ENCODE results near the gene TENM4.

TENM4 gene

DNA sequence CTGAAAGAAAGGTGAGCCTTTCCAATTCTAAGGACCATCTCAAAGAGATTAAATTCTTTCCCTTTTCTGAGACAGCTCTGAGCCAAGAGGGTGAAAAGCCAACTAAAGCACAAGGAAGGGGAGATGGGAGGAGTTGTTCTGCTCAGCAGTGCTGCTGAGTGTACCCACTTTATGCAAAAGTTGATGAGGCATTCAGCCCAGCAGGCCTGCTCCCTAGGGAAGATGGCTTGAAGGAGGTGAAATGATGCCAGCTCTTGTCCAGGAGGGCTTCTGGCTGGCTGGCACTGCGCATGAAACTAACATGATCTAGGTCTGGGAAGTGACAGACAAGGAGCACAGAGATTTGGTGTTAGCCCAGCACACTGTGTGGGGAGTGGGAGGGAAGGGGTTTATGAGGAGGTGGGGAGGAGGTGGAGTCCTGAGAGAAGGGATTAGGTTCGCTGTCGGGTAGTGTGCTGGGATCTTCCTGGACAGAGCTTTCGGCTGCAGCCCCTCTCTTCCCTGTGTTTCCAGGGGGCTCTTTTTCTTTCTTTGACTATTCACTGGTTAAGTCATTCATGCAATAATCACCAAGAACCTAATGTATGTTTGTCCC is 640.6 kb downstream of the TENM4 start:
- Histone ChIP-seq H3K27ac (ENCODE audit: insufficient read depth, low read depth, low read length, poor library complexity, severe bottlenecking) (no peak overlapping the region), H3K27me3 (ENCODE audit: control insufficient read depth, insufficient read depth, low read length, poor library complexity, severe bottlenecking) (no peaks in the 10 kb centered on the region), H3K36me3 (ENCODE audit: control insufficient read depth, insufficient read depth, low read length) (peaks cover 12% of the 10 kb centered on the region), H3K9me3 (ENCODE audit: control insufficient read depth, low read length) (no peaks in the 10 kb centered on the region), H3K4me1 (ENCODE audit: control insufficient read depth, insufficient read depth, low read length) (peaks cover 32% of the 10 kb centered on the region), H3K4me3 (ENCODE audit: insufficient read depth, low read depth, low read length) (no peak overlapping the region)
- WGBS, 2 experiments, result 27 to 35% methylated on average over 4 of the region's 4 CpGs

DNA sequence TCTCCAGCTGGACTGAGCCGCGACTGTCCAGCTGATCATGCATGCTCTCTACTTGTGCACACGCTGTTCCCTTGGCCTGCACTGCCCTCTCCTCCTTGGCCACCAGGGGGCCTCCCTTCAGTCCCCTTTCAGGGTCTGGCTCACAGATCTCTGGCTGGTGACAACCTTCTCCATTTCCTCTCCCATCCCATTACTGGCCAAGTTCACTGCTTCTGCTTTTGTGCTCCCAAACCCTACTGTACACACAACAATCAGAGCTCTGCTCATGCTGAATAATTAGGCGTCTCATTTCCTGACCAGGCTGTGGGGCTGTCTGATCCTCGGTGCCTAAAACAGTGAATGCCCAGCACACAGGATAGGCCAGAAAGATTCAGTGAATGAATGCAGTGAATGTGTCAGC is 642.2 kb downstream of the TENM4 start:
- H3K27ac ChIP-seq (ENCODE audit: insufficient read depth, low read depth, low read length, poor library complexity, severe bottlenecking), result no peak overlapping the region
- H3K4me3 ChIP-seq (ENCODE audit: insufficient read depth, low read depth, low read length), result no peak overlapping the region
- 56 to 61% methylated on average over 5 of the region's 5 CpGs for WGBS, 2 experiments
- no peaks in the 10 kb centered on the region for H3K9me3 ChIP-seq (ENCODE audit: control insufficient read depth, low read length)
- no peaks in the 10 kb centered on the region for H3K27me3 ChIP-seq (ENCODE audit: control insufficient read depth, insufficient read depth, low read length, poor library complexity, severe bottlenecking)
- peaks cover 32% of the 10 kb centered on the region for H3K4me1 ChIP-seq (ENCODE audit: control insufficient read depth, insufficient read depth, low read length)
- peaks cover 12% of the 10 kb centered on the region for H3K36me3 ChIP-seq (ENCODE audit: control insufficient read depth, insufficient read depth, low read length)

- Histone ChIP-seq H3K27ac (ENCODE audit: insufficient read depth, low read depth, low read length, poor library complexity, severe bottlenecking) (no peak overlapping the region), H3K27me3 (ENCODE audit: control insufficient read depth, insufficient read depth, low read length, poor library complexity, severe bottlenecking) (no peaks in the 10 kb centered on the region), H3K4me1 (ENCODE audit: control insufficient read depth, insufficient read depth, low read length) (peaks cover 32% of the 10 kb centered on the region), H3K36me3 (ENCODE audit: control insufficient read depth, insufficient read depth, low read length) (peaks cover 12% of the 10 kb centered on the region), H3K4me3 (ENCODE audit: insufficient read depth, low read depth, low read length) (no peak overlapping the region), H3K9me3 (ENCODE audit: control insufficient read depth, low read length) (no peaks in the 10 kb centered on the region)
- WGBS, 2 experiments, result 91 to 98% methylated on average over 3 of the region's 3 CpGs
Observed at GRCh38 chr11:78797559-78797958, 643.3 kb downstream of the TENM4 start.

GRCh38 chr11:78796956-78797355 is 643.9 kb downstream of the TENM4 start:
- Histone ChIP-seq H3K27ac (ENCODE audit: insufficient read depth, low read depth, low read length, poor library complexity, severe bottlenecking) (no peak overlapping the region), H3K9me3 (ENCODE audit: control insufficient read depth, low read length) (no peaks in the 10 kb centered on the region), H3K27me3 (ENCODE audit: control insufficient read depth, insufficient read depth, low read length, poor library complexity, severe bottlenecking) (no peaks in the 10 kb centered on the region), H3K4me1 (ENCODE audit: control insufficient read depth, insufficient read depth, low read length) (peaks cover 25% of the 10 kb centered on the region), H3K36me3 (ENCODE audit: control insufficient read depth, insufficient read depth, low read length) (peaks cover 12% of the 10 kb centered on the region), H3K4me3 (ENCODE audit: insufficient read depth, low read depth, low read length) (no peak overlapping the region)
- WGBS, 2 experiments, result 93 to 100% methylated on average over 1 to 2 of the region's 2 CpGs

- H3K4me1 ChIP-seq (ENCODE audit: control insufficient read depth, insufficient read depth, low read length), result peaks cover 13% of the 10 kb centered on the region
- H3K36me3 ChIP-seq (ENCODE audit: control insufficient read depth, insufficient read depth, low read length), result peaks cover 12% of the 10 kb centered on the region
- no peaks in the 10 kb centered on the region for H3K9me3 ChIP-seq (ENCODE audit: control insufficient read depth, low read length)
- H3K27me3 ChIP-seq (ENCODE audit: control insufficient read depth, insufficient read depth, low read length, poor library complexity, severe bottlenecking), result no peaks in the 10 kb centered on the region
- no peak overlapping the region for H3K4me3 ChIP-seq (ENCODE audit: insufficient read depth, low read depth, low read length)
- H3K27ac ChIP-seq (ENCODE audit: insufficient read depth, low read depth, low read length, poor library complexity, severe bottlenecking), result no peak overlapping the region
- 92 to 98% methylated on average over 6 of the region's 6 CpGs for WGBS, 2 experiments
Observed at GRCh38 chr11:78795621-78796261, 645.1 kb downstream of the TENM4 start.

- H3K4me3 ChIP-seq (ENCODE audit: insufficient read depth, low read depth, low read length), result no peak overlapping the region
- no peaks in the 10 kb centered on the region for H3K4me1 ChIP-seq (ENCODE audit: control insufficient read depth, insufficient read depth, low read length)
- no peaks in the 10 kb centered on the region for H3K27me3 ChIP-seq (ENCODE audit: control insufficient read depth, insufficient read depth, low read length, poor library complexity, severe bottlenecking)
- no peak overlapping the region for H3K27ac ChIP-seq (ENCODE audit: insufficient read depth, low read depth, low read length, poor library complexity, severe bottlenecking)
- peaks cover 13% of the 10 kb centered on the region for H3K36me3 ChIP-seq (ENCODE audit: control insufficient read depth, insufficient read depth, low read length)
- H3K9me3 ChIP-seq (ENCODE audit: control insufficient read depth, low read length), result no peaks in the 10 kb centered on the region
Observed at GRCh38 chr11:78791964-78792363, 648.9 kb downstream of the TENM4 start.

- peaks cover 12% of the 10 kb centered on the region for H3K36me3 ChIP-seq (ENCODE audit: control insufficient read depth, insufficient read depth, low read length)
- H3K27me3 ChIP-seq (ENCODE audit: control insufficient read depth, insufficient read depth, low read length, poor library complexity, severe bottlenecking), result no peaks in the 10 kb centered on the region
- 85 to 88% methylated on average over 1 of the region's 1 CpG for WGBS, 2 experiments
- no peaks in the 10 kb centered on the region for H3K4me1 ChIP-seq (ENCODE audit: control insufficient read depth, insufficient read depth, low read length)
- no peak overlapping the region for H3K4me3 ChIP-seq (ENCODE audit: insufficient read depth, low read depth, low read length)
- no peak overlapping the region for H3K27ac ChIP-seq (ENCODE audit: insufficient read depth, low read depth, low read length, poor library complexity, severe bottlenecking)
- H3K9me3 ChIP-seq (ENCODE audit: control insufficient read depth, low read length), result no peaks in the 10 kb centered on the region
Observed at GRCh38 chr11:78791254-78791653, 649.6 kb downstream of the TENM4 start.

DNA sequence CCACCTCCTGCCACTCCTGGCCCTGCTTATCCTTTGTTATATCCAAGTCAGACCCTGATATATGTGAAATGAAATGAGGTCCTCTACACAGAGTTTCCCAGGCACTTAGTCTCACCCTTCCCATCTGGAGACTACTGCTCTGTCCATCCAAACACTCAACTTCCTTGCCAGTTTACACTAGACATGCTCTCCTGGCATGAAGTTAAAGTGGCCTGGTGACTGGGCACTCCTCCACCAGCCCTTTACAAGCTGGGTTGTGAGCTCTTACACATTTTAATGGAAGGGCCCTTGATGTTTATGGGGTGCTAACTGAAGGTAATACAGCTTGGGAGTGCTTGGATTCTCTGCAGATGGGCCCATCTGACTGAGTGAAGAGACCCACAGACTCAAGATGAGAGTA is 650.0 kb downstream of the TENM4 start:
- H3K4me1 ChIP-seq (ENCODE audit: control insufficient read depth, insufficient read depth, low read length), result peaks cover 3% of the 10 kb centered on the region
- H3K36me3 ChIP-seq (ENCODE audit: control insufficient read depth, insufficient read depth, low read length), result peaks cover 10% of the 10 kb centered on the region
- H3K27ac ChIP-seq (ENCODE audit: insufficient read depth, low read depth, low read length, poor library complexity, severe bottlenecking), result no peak overlapping the region

GRCh38 chr11:78789375-78789774 is 651.5 kb downstream of the TENM4 start:
- Histone ChIP-seq H3K27me3 (ENCODE audit: control insufficient read depth, insufficient read depth, low read length, poor library complexity, severe bottlenecking) (no peaks in the 10 kb centered on the region), H3K27ac (ENCODE audit: insufficient read depth, low read depth, low read length, poor library complexity, severe bottlenecking) (no peak overlapping the region), H3K4me1 (ENCODE audit: control insufficient read depth, insufficient read depth, low read length) (peaks cover 8% of the 10 kb centered on the region), H3K9me3 (ENCODE audit: control insufficient read depth, low read length) (no peaks in the 10 kb centered on the region), H3K36me3 (ENCODE audit: control insufficient read depth, insufficient read depth, low read length) (peaks cover 14% of the 10 kb centered on the region), H3K4me3 (ENCODE audit: insufficient read depth, low read depth, low read length) (no peak overlapping the region)
- 88 to 94% methylated on average over 1 of the region's 1 CpG for WGBS, 2 experiments

More for the DNA sequence above, 650.0 kb downstream of the TENM4 start:
- no peaks in the 10 kb centered on the region for H3K27me3 ChIP-seq (ENCODE audit: control insufficient read depth, insufficient read depth, low read length, poor library complexity, severe bottlenecking)
- no peaks in the 10 kb centered on the region for H3K9me3 ChIP-seq (ENCODE audit: control insufficient read depth, low read length)
- no peak overlapping the region for H3K4me3 ChIP-seq (ENCODE audit: insufficient read depth, low read depth, low read length)

- Histone ChIP-seq H3K4me3 (ENCODE audit: insufficient read depth, low read depth, low read length) (no peak overlapping the region), H3K4me1 (ENCODE audit: control insufficient read depth, insufficient read depth, low read length) (peaks cover 8% of the 10 kb centered on the region), H3K27me3 (ENCODE audit: control insufficient read depth, insufficient read depth, low read length, poor library complexity, severe bottlenecking) (no peaks in the 10 kb centered on the region), H3K36me3 (ENCODE audit: control insufficient read depth, insufficient read depth, low read length) (peaks cover 14% of the 10 kb centered on the region), H3K27ac (ENCODE audit: insufficient read depth, low read depth, low read length, poor library complexity, severe bottlenecking) (no peak overlapping the region), H3K9me3 (ENCODE audit: control insufficient read depth, low read length) (no peaks in the 10 kb centered on the region)
- WGBS, 2 experiments, result 90 to 97% methylated on average over 1 of the region's 1 CpG
Observed at GRCh38 chr11:78788533-78788932, 652.3 kb downstream of the TENM4 start.

Measured in ectodermal cell (in vitro differentiated cells).